Stimulated activated CD4-positive, alpha-beta T cell treated with anti-CD3 and anti-CD28 coated beads, Interleukin-4, amount 100 ng/mL, for 1 hour (primary cell): ENCODE results near the gene MSL1.

ENCODE experiments used
- DNase-seq: peaks from one replicate; pipeline ENCODE4 v3.0.0-alpha.2; 2020

The MSL1 gene

DNA sequence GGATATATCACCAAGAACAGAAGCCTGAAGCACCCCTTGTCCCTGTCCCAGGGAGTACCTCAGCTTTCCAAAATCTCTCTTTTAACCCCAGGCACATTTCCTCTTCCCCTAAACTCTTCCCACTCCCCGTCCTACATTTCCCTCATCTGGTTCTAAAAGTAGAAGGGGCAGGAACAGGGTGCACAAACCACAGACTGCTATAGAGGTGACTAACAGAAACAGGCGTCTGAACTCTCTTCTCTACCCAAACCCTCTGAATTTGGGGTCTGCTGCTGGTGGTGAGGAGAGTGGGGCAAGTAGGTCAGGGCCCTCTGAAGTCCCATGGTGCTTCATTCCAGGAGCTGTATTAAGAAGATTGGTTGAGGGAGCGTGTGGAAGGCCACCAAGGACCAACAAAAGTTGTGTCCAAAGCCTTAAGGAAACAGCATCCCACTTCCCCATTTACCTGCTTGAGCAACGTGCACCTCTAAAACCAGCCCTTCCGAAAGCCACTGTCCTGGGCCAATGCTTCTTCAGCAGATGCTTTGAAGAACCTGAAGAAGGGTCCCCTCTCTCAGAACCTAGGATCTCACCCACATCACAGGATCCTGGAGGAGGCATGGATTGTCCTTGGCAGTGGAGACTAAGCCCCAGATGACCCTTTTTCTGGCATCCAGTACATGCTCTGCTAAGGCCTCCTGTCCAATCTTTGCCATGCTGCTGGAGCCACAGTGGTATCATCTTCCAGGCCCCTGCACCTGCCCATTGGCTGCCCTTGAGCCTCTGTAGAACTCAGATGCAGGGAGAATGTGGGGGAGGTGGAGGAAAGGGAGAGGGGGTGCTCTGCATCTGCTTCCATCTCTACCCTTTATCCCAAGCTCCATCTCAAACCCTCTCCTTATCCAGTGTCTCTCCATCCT lies 15.7 kb upstream of the MSL1 start:
- no peak for DNase-seq

DNA sequence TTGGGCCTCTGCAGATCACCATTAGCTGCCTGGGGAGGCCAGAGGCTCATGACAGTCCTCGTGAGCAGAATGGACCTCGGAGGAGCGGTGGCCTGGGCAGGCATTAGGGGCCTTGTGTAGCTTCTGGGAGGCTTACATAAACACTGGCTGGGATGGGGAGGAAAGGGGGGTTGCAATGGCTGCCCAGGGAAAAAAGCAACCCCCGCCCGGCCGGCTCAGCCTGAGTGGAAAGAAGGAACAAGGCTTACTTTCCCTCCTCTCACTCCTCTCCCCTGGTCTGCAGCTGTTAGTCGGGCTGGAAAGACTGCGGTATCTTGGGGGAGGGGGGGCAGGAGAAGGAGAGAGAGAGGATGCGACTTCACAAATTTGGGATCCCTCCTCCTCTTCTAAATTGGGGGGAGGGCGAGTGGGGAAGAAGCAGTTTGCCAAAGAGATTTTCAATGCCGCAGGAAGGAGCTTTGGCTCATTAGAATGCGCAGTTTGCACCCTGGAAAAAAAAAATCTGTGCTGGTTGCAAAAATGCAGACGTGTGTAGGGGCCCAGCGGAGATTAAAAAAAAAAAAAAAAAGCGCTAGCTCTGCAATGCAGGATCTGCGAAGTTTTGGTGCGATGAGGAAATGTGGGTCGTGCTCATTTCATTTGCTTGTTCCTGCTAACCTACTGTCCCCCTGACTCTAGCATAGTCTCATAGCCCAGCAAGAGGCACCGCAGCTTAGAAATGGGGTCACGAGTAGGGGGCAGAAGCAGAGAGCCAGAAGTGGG lies 14.8 kb upstream of the MSL1 start:
- no peak for DNase-seq

DNA sequence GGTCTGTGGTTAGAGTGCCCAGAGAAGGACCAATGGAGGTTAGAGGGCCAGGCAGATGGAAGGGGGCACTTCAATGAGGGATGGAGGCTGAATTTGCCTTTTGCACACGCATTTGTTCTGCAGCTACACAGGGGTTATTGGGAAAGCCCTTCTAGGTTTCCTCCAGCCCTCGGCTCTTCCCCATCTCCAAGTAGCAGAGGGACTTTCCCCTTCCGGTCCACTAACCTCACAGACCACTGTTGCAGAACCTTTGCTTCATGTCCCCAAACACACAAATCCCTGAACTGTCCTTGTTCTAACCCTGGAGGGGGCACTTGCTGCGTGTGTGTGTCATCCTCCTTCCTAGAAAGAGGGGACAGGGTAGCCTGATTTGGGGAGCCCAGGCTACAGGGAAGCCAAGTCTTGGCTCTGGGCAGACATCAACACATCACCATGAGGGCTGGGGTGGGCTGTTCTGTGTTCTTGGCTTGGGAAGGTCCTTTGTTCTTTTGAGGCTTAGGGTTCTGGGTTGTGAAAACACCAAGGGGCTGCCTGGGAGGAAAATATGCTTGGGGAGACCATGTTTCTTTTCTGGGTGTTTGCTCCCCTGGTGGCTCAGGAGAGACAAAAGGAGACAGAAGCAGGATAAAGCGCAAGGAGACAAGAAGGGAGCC lies 14.1 kb upstream of the MSL1 start:
- DNase-seq: no peak

DNA sequence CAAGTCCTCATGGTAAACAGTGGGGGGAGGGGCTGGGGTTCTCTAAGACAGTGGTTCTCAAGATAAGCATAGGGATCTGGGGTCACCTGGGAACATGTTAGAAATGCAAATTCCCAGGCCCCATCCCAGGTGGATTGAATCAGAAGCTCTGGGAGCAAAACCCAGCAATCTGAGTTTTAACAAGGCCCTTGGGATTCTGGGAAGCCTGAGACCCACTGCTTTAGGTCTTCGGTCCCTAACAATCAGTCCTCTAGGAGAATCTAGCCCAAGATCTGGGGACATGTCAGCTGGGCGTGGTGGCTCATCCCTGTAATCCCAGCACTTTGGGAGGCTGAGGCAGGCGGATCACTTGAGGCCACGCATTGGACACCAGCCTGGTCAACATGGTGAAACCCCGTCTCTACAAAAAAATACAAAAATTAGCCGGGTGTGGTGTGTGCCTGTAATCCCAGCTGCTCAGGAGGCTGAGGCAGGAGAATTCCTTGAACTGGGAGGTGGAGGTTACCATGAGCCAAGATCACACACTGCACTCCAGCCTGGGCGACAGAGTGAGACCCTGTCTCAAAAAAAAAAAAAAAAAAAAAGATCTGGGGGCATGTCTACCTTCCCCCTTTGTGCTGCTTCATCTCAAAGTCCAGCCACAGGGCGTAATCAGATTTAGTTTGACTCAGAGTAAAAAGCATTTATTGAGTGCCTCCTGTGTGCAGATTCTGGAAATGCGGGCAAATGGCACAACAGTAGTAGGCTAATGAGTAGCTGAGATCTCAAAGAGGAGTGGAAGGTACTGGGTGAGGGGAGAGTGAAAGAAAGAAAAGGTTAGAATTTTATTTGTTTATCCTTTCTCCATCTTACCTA lies 12.6 kb upstream of the MSL1 start:
- no peak for DNase-seq

DNA sequence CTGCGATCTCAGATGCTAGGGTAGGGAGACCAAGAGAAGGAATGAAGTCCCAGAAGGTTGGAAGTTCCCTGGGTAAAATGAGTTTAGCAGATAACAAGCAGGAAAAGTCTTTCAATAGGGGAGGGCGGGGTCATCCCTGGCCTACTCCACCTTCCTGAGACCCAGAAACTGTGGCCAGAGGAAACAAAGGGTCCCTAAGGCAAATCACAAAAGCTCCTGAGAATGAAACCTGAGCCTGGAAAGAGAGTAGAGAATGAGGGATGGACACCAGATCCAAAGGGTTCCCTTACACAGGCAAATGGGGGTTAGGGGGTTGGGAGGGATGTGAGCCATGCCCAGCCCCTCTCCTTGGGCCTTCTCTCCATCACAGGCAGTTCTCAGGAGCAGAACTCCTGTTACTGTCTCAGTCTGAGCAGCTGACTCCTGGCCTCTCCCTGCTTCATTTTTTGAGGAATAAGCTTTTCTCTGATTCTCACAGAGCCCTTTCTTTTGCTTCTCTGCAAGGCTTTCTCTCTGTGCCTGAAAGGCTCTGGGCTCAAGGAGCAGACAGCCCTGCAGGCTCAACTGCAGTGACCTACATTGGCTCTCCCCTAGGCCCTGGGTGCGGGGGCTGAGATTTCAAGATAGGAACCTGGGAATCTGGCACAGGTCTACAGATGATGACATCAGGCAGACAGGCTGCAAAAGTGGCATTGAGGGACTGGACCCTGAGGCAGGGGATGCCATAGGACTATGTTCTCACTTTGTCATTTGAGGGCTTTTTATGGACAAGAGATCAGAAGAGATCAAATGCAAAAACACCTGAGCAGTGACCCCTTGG lies 11.5 kb upstream of the MSL1 start:
- DNase-seq: no peak

DNA sequence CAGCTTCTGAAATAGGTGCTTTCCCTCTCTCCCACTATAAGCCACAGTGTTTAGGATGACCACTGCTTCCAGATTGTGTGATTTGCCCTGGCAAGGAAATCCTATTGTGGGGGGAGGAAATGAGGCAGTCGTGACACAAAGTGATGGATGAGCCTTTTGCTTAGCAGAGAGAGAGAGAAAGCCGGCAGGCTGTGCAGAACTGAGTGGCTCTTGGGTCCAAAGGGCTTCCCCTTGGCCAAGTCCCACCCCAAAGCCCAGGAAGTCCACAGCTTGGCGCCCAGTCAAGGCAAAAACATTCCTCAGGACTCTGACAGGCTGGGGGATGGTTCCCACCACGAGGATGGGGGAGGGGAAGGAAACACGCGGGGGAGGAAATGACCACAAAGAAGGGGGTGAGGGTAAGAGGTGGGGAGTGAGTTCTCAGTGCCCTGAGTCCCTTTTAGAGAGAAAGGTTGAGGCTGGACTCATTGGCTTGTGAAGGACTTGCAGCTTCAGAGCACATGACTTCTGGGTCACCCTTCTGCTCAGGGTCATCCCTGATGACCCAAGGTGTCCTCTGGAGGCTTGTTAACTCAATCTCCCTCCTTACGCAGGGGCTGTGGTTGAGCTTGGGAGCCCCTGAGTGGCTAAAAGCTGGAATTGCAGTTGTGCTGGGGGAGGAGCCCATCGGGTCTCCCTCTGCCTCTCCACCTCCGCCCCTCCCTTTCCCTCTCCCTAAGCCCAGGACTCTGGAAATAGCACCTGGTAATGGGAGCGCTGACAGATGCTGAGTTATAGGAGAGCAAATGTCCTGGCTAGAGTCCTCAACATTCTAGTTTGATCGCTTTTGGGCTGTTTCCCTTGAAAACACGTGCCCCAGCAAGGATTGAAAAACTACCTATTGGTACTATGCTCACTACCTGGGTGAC lies 10.3 kb upstream of the MSL1 start:
- peak; percentile 67 for DNase-seq

DNA sequence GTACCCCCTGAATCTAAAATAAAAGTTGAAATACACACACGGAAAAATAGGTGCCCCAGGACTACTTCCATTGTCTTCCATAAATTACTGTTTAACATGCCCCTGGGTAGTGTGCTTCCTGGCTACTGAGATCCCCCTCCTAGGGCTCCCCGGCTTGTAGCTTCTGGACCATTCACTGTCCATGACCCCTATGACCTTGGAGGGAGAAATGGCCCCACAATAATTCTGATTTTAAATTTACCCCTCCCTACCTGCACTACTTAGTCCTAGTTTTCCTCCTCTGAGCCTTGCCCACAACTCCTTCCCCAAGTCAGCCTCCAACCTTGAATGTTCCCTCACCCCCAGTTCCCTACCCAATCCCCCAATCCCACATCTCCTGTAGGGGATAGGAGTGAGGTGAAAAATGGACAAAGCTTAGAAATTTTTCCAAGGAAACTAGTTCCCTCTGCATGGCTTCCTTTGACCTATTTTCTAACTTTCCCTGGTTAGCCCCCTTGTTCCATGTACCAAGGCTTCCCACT lies 9.5 kb upstream of the MSL1 start:
- no peak for DNase-seq

DNA sequence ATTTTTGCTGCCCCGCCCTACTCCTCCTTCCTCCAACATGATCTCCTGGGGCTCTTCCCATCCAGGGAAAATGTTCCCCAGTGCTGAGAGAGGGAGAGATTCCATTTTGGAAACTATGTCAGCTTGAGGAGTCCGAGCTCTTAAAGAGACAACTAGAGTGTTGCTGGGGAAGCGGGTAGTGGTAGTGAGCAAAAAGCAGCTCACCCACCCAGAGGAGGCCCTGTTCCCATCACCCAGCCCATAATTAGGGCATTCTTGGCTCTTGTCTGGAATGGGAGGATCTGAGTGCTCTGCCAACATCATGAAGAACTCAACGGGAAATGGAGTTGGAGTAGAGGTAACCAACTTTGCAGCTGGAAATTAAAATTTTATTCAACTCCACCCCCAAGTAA lies 9.1 kb upstream of the MSL1 start:
- no peak for DNase-seq

DNA sequence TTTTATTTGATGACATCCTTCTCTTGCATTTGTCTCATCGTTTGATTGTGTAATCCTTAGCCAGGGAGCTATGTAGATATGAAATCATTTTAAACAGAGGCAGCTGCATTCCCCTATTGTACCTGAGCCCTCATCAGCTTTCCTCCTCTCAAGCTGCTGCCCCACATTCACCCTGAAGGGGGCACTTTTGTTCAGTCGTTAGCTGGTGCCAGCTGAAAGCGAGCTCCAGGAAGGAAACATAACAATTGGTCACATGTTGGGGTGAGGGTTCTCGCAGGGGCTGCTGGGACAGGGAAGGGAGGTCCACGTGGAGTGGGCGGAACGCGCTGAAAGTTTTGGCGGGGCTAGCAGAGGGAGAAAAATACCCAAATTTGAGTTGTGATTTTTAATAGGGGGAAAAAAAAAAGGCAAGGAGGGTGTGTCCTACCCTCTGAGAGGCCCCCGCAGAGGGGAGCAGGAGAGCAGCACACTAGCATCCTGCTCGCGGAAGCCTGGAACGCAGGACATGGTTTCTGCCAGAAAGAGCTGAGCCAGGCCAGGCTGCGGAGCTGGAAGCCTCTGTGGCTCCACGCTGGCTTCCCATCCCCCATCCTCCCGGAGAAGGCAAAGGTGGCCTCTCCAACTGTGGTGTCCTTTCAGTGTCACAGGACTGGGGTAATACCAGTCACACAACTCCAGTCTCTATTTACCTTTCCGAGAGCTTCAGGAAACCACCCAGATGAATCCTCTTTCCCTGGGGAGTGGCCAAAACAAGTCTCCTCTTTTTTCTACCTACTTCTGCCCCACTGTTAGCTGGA lies 8.5 kb upstream of the MSL1 start:
- peak; percentile 90 for DNase-seq

DNA sequence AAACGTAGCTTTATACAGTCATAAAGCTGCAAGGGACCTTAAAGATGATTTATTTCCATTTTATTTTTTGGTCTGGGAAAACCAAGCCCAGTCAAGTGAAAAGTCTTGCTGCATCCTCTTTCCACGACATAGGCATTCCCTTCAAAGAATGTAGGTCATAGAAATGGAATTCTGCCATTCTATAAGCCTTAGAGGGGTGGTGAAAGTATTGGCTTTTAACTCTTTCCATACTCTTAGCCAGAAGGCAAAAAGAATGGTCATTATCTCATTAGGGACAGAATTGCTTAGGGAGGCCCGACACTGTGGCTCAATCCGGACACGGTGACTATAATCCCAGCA lies 7.9 kb upstream of the MSL1 start:
- no peak for DNase-seq

DNA sequence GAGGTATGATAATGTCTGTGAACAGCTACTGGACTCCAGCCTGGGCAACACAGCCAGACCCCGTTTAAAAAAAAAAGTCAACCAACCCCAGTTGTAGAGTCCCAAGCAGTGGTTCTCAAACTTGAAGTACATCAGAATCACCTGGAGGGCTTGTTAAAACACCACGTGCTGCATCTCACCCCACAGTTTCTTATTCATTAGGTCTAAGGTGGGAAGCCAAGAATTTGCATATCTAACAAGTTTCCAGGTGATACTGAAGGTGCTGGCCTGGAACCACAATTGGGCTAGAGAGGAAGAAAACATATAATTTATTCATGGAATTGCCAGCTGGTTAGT lies 6.7 kb upstream of the MSL1 start:
- no peak for DNase-seq

DNA sequence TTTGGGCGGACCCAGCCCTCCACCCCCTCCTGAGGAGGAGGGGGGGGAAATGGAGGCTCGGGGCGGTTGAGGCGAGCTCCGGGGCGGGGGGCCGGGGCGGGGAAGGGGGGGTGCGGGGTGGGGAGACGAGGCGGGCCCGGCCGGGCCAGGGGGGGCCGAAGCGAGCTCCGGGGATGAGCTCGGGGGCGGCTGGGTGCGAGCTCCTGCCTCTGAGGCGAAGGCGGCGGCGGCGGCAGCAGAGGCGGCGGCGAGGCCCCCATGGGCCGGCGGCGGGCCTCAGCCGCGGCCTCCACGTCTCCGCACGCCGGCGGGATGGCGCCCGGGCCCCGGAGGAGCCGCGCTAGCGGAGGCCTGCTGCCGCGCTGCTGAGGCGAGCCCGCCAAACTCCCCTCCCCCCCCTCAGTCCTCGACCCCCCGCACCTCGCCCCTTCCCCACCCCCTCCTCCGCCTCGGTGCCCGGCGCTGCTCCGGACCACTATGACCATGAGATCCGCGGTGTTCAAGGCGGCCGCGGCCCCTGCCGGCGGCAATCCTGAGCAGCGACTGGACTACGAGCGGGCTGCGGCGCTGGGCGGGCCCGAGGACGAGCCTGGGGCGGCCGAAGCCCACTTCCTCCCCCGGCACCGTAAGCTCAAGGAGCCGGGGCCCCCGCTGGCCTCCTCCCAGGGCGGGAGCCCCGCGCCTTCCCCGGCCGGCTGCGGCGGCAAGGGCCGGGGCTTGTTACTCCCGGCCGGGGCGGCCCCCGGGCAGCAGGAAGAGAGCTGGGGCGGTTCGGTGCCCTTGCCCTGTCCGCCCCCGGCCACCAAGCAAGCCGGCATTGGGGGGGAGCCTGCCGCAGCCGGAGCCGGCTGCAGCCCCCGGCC lies 596 bp downstream of the MSL1 start:
- DNase-seq: peak; percentile 52

DNA sequence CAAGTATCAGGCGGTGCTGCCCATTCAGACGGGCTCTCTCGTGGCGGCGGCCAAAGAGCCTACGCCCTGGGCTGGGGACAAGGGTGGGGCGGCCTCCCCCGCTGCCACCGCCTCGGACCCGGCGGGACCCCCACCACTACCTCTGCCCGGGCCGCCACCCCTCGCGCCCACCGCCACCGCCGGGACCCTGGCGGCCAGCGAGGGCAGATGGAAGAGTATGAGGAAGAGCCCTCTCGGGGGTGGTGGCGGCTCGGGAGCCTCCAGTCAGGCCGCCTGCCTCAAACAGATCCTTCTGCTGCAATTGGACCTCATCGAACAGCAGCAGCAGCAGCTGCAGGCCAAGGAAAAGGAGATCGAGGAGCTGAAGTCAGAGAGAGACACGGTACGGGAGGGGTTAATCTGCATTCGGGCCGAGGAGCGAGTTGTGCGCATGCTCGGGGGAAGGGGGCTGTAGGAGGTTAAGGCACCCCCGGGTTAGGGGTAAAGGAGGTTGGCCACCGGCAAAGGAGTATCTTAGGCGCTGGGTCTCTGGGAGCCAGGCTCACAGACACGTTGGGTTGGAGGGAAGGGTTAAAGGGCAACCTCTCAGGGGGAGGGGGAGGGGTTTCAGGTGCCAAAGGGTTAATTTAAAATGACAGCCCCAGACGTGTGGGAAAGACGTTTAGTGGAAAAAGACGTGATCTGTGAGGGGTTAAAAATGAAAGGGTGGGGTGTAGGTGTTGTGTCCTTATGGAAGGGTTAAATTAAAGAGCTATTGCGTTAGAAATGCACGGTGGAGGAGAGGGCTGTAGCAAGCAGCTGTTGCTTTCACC lies 1.4 kb downstream of the MSL1 start:
- DNase-seq: peak; percentile 63

DNA sequence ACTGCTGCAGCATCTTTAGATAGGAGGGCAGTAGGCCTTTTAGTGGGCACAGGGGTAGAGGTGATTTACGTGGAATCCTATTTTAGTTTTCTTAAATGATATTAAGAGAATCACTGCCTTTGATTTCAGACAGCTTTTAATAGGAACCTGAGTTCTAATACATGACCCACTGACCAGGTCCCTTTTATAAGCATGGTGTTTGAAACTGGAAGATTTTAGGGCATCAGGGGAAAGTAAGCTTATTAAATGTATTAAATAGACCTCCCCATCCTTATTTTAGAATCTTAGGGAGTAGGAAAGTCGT lies 2.0 kb downstream of the MSL1 start:
- no peak for DNase-seq

DNA sequence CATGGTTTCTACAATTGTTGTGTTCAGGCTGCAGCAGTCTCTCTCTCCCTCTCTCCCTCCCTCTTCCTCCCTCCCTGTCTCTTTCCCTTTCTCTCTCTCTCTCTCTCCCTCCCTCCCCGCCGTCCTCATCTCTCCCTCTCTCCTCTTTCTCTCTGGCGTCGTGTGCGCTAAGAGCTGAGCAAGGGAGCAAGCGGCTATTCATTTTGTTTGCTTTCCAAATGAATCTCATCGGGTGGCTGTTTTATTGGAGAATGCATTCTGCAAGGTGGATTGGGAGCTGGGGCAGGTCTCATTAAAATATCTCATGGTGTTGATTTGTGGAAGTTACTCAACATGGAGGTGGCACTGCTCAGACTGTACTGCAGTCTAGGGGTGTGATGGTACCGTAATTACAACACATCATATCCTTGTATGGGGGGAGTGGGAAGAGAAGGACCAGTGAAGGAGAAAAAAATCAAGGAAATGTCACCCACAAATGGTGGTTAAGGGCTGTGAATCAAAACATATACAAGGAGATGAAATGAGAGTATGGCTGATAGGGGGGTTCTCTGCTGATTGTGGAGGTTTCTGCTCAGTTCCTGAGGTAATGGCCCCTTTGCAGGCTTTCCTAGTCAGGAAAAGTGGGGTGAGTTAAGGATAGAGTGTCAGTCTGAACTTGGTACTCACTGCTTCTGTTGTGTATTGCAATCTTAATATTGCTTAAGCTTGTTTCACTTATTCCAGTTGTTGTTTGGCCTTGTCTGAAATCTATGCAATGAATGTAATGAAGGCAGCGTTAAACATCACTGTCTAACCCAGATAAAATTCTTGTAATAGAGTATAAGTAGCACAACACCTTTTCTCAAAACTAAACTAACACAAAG lies 2.7 kb downstream of the MSL1 start:
- DNase-seq: no peak

DNA sequence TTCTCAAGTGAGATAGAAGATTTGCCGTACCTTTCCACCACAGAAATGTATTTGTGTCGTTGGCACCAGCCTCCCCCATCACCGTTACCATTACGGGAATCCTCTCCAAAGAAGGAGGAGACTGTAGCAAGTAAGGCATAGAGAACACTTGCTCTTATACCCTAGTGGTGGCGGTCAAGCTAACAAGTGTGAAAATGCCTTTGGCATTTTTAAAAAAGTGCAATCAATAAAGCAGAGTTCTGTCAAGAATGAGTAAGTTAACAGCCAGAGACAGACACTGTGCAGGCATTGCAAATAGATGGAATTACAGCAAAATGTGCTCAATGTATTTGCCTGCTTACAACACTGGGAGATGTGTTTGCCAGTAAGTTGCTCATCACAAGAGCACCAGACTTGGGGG lies 7.7 kb downstream of the MSL1 start:
- no peak for DNase-seq

DNA sequence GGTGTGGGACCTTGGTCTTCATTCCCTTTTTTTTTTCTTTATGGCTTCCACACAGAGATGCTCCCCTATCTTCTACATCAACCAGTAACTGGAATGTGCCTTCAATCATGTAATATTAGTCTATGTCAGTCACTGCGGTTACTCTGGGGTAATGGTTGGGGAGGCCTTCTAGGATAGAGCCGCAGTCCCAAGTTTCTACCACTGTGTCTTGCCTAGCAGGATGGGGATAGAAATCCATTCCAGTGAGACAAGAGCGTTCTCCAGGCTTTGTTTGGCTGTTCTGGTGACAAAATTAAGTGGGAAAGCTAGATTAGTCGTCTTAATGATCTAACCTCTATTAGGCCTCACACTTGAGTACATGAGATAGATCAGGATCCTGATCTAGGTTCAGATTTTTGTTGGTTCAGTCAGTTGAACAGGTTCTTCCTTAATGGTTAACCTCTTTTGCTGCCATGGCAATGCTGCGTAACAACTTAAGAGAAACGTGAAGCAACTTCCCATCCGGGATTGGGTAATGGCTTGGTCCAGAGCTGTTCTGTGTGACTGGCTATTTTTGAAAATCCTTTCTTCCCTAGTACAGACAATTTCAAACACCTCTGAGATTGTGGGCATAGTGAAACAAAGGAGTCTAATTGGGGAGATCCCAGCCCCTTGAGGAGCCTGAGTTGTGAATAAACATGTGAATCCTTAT lies 8.7 kb downstream of the MSL1 start:
- DNase-seq: no peak
